Measurements from ENCODE around the gene HEPHL1. TPM values are rescaled to one million over a fixed set of nuclear protein-coding genes. Genes with fewer than 3 reads are reported as not detected.

HEPHL1 gene
- total and polyA plus RNA-seq, 2 donors (not counting 1 experiment from before 2014, with no cell fraction given): not detected

GRCh38 chr11:94129512-94130297, 108.6 kb downstream of the HEPHL1 start:
- CTCF ChIA-PET: interaction anchor here (0.9 to 1.1 kb wide), 2 partner anchors 378 to 388 kb away, joined by 3 read pairs; no protein-coding TSS in a partner anchor
- Histone ChIP-seq H3K36me3 (replicated peaks in 1 of 2; ENCODE audit: control extremely low read depth in 1 of 2, control insufficient read depth in 1 of 2, extremely low read depth in 1 of 2, insufficient read depth in 2 of 2, low read length in 1 of 2) (no peaks in the 10 kb centered on the region), H3K4me2 (replicated peaks; ENCODE audit: low read depth, low read length, poor library complexity, severe bottlenecking) (peak overlapping the region; percentile 82), H3K4me3 (ENCODE audit: control extremely low read depth in 1 of 5, extremely low read depth in 1 of 5, insufficient read depth in 1 of 5, low read depth in 2 of 5, low read length in 4 of 5) (peak overlapping the region; percentile 73 to 92 (median 89)), H4K20me1 (ENCODE audit: control insufficient read depth, insufficient read depth, low read length, poor library complexity, severe bottlenecking) (peaks cover 12% of the 10 kb centered on the region), H3K9ac (ENCODE audit: low read length) (peak overlapping the region; percentile 83), H3K4me1 (ENCODE audit: control insufficient read depth in 2 of 2, insufficient read depth in 2 of 2, low read length in 2 of 2) (peaks cover 28 to 54% of the 10 kb centered on the region in 2 donors), H2AFZ (ENCODE audit: insufficient read depth, low read depth, low read length, poor library complexity, severe bottlenecking) (peak overlapping the region; percentile 90), H3K9me3 (ENCODE audit: control extremely low read depth in 1 of 3, control insufficient read depth in 2 of 3, insufficient read depth in 1 of 3, low read length in 2 of 3) (peaks cover 0 to 4% (median 4%) of the 10 kb centered on the region in 3 donors), H3K27me3 (replicated peaks in 1 of 4; ENCODE audit: control extremely low read depth in 1 of 4, control insufficient read depth in 3 of 4, insufficient read depth in 4 of 4, low read length in 3 of 4) (no peaks in the 10 kb centered on the region), H3K79me2 (ENCODE audit: control insufficient read depth, insufficient read depth, low read length) (peaks cover 62% of the 10 kb centered on the region), H3K27ac (ENCODE audit: low read length in 2 of 2) (peak overlapping the region; percentile 81 to 90)
- WGBS (ENCODE audit: insufficient coverage): 7% methylated on average over 13 of the region's 20 CpGs
- Mint-ChIP-seq H3K4me1 (peaks cover 37% of the 10 kb centered on the region), H3K4me3 (no peak overlapping the region), H3K27ac (no peak overlapping the region), H3K9me3 (ENCODE audit: insufficient read depth) (no peaks in the 10 kb centered on the region), H3K27me3 (no peaks in the 10 kb centered on the region)
- TF ChIP-seq EZH2 (IDR thresholded peaks at IDR 0.05; ENCODE audit: borderline replicate concordance, insufficient read depth, low read depth, low read length, poor library complexity, severe bottlenecking) (no peak), CTCF (IDR thresholded peaks at IDR 0.05) (no peak)
- DNase-seq (no peak), ATAC-seq (ENCODE audit: low read depth) (peak; percentile 58)
- POLR2A ChIA-PET: interaction anchor here (0.9 kb wide), 1 partner anchor 346 kb away, joined by 3 read pairs; the partner anchor contains the start of gene MED17
- intact Hi-C loops (cut with micrococcal nuclease): loop anchor here (1.0 to 5.0 kb wide), 3 partner anchors 345 to 932 kb away; partner anchors contain the start of genes ANKRD49, MED17, MRE11 and SLC36A4

Measured in B cell (primary cell).